Measurements from ENCODE around the gene PPP2R5C. TPM values are rescaled to one million over a fixed set of nuclear protein-coding genes. Genes with fewer than 3 reads are reported as not detected.

Gene PPP2R5C
- total and polyA plus RNA-seq, 2 of the 8 experiments (the other 6 are each of a cell fraction or from before 2014, with no cell fraction given): 49.6 to 95.9 TPM

DNA sequence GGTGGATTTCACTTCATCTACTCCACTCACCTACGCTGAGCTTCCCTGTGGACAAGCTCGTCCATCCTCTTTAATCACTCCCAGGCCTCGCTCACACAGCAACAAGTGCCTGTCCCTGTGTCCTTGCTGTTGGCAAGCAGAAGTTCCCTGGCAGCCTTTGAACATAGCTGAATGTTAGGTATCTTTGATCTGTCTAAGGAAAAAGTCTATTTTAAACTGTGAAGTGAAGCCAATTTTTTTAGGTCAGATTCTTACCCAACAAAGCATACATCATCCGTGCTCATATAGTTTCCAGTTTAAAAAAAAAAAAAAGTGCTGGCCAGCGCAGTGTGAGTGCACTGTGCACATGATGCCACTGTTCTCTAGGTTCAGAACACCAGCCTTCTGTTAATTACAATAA lies 36.3 kb downstream of the PPP2R5C start:
- no peaks in the 10 kb centered on the region for H3K79me2 ChIP-seq (ENCODE audit: control insufficient read depth in 1 of 2, insufficient read depth in 2 of 2, low read length in 2 of 2)
- no peak overlapping the region for H2BK15ac ChIP-seq (ENCODE audit: low read length)
- ChIA-PET POLR2A (ENCODE audit: partially characterized antibody) (interaction anchor here (1.6 kb wide), 1 partner anchor 12 kb away, joined by 4 read pairs; no protein-coding TSS in a partner anchor), CTCF (ENCODE audit: partially characterized antibody) (interaction anchor here (0.7 to 1.1 kb wide), 2 partner anchors 10 to 26 kb away, joined by 3 read pairs; no protein-coding TSS in a partner anchor)
- DNase-seq (ENCODE audit: low read depth in 1 of 2, low spot score in 2 of 2): no peak
- no peaks in the 10 kb centered on the region for H3K27me3 ChIP-seq (replicated peaks in 1 of 4; ENCODE audit: control insufficient read depth in 3 of 4, extremely low read depth in 1 of 4, insufficient read depth in 3 of 4, low read length in 3 of 4)
- no peak overlapping the region for H4K91ac ChIP-seq (replicated peaks; ENCODE audit: insufficient read length, low read length)
- H3K27ac ChIP-seq (ENCODE audit: low read depth, low read length): no peak overlapping the region
- no peak overlapping the region for H2AFZ ChIP-seq (ENCODE audit: low read length)
- H4K5ac ChIP-seq (ENCODE audit: insufficient read length, low read depth, low read length): no peak overlapping the region
- no peak for FAIRE-seq
- no peak overlapping the region for H3K23ac ChIP-seq (ENCODE audit: insufficient read length)
- no peak overlapping the region for H2BK5ac ChIP-seq (ENCODE audit: low read depth, low read length)
- H2BK120ac ChIP-seq (replicated peaks; ENCODE audit: low read depth, low read length): no peak overlapping the region
- no peak overlapping the region for H3K9ac ChIP-seq (replicated peaks in 1 of 4; ENCODE audit: extremely low read depth in 1 of 4, low read depth in 3 of 4, low read length in 3 of 4)
- no peak overlapping the region for H3K4ac ChIP-seq (replicated peaks; ENCODE audit: insufficient read length, low read depth, low read length)
- H2BK20ac ChIP-seq (ENCODE audit: low read length): no peak overlapping the region
- WGBS, 2 experiments (ENCODE audit: extremely low coverage in 1 of 2, insufficient coverage in 1 of 2, insufficient read length in 1 of 2, insufficient replicate concordance in 2 of 2, low coverage in 1 of 2, low lambda C conversion rate in 2 of 2, missing lambda C conversion rate in 1 of 2): 89% methylated on average over 5 of the region's 5 CpGs; no CpG with 5 or more reads in 1 of the 2 experiments
- no peak overlapping the region for H2BK12ac ChIP-seq (ENCODE audit: low read depth, low read length)
- no peaks in the 10 kb centered on the region for H3K4me1 ChIP-seq (replicated peaks in 1 of 4; ENCODE audit: control insufficient read depth in 3 of 4, insufficient read depth in 4 of 4, low read length in 3 of 4)
- H3K14ac ChIP-seq (ENCODE audit: insufficient read length): no peak overlapping the region
- no peak overlapping the region for H3K4me2 ChIP-seq (ENCODE audit: insufficient read depth in 1 of 2, low read depth in 2 of 2, low read length in 2 of 2)
- H3K23me2 ChIP-seq (ENCODE audit: low read depth, low read length): no peaks in the 10 kb centered on the region
- H3K56ac ChIP-seq (replicated peaks; ENCODE audit: insufficient read length, low read depth, low read length): no peak overlapping the region
- H3K79me1 ChIP-seq (ENCODE audit: low read depth, low read length): no peaks in the 10 kb centered on the region
- no peaks in the 10 kb centered on the region for H4K20me1 ChIP-seq (replicated peaks in 1 of 2; ENCODE audit: control insufficient read depth in 1 of 2, insufficient read depth in 2 of 2, low read length in 2 of 2)
- no peaks in the 10 kb centered on the region for H3K36me3 ChIP-seq (ENCODE audit: control insufficient read depth in 2 of 4, insufficient read depth in 4 of 4, low read length in 3 of 4)
- no peak overlapping the region for H3K4me3 ChIP-seq (ENCODE audit: extremely low read depth in 1 of 4, insufficient read depth in 2 of 4, low read depth in 3 of 4, low read length in 4 of 4)
- no peak overlapping the region for H2AK5ac ChIP-seq (ENCODE audit: low read depth, low read length)
- no peak overlapping the region for H3K18ac ChIP-seq (ENCODE audit: extremely low read depth, low read length)
- peak overlapping the region; percentile 73; the same call in 1 of the 2 replicates for H4K8ac ChIP-seq (ENCODE audit: extremely low read depth, insufficient read depth, low read length)
- H3K9me3 ChIP-seq (ENCODE audit: insufficient read depth in 2 of 2, low read depth in 1 of 2, low read length in 1 of 2): no peaks in the 10 kb centered on the region
- TF ChIP-seq JUND (IDR thresholded peaks at IDR 0.05; ENCODE audit: low read length) (no peak), EZH2 (IDR thresholded peaks at IDR 0.05; ENCODE audit: low read depth, low read length, severe bottlenecking) (no peak), GABPA (IDR thresholded peaks at IDR 0.05; ENCODE audit: borderline replicate concordance, insufficient read depth, low read length) (no peak), CBX5 (IDR thresholded peaks at IDR 0.05; ENCODE audit: low read depth, low read length) (no peak), CEBPB (IDR thresholded peaks at IDR 0.05; ENCODE audit: low read depth, low read length) (no peak), SRF (IDR thresholded peaks at IDR 0.05; ENCODE audit: low read depth, low read length) (no peak), TBP (IDR thresholded peaks at IDR 0.05; ENCODE audit: low read depth, low read length) (no peak), CBX8 (IDR thresholded peaks at IDR 0.05; ENCODE audit: borderline replicate concordance, low read depth, low read length) (no peak)
